ENCODE measurements around the gene ADRB2.

DNA sequence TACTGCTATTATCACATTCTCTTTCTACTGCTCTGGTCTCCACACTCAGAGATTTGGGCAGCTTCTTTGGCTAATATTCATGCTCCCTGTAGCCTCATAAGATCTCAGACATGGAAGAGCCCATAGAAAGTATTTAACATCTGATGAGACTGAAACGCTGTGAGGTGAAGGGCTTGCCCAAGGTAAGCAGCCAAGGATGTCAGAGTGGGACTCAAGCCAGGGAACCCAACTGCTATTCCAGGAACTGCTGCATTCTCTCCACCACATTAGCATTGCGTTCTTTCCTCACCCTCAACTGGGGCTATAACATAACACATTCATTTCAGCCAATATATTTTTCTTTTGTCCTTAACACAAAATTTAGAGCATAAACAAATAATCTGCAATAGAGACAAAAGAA is 3.8 kb downstream of the ADRB2 start:
- TF ChIP-seq, protein P1, sequence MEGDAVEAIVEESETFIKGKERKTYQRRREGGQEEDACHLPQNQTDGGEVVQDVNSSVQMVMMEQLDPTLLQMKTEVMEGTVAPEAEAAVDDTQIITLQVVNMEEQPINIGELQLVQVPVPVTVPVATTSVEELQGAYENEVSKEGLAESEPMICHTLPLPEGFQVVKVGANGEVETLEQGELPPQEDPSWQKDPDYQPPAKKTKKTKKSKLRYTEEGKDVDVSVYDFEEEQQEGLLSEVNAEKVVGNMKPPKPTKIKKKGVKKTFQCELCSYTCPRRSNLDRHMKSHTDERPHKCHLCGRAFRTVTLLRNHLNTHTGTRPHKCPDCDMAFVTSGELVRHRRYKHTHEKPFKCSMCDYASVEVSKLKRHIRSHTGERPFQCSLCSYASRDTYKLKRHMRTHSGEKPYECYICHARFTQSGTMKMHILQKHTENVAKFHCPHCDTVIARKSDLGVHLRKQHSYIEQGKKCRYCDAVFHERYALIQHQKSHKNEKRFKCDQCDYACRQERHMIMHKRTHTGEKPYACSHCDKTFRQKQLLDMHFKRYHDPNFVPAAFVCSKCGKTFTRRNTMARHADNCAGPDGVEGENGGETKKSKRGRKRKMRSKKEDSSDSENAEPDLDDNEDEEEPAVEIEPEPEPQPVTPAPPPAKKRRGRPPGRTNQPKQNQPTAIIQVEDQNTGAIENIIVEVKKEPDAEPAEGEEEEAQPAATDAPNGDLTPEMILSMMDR (IDR thresholded peaks at IDR 0.05; ENCODE audit: low read depth, low read length, poor library complexity, severe bottlenecking) = no peak
- no peak for TF ChIP-seq EZH2phosphoT487 (IDR thresholded peaks at IDR 0.05; ENCODE audit: borderline replicate concordance, low read length)
